Measurements from ENCODE around the gene ST3GAL2.
"Not testable (repeated sequence)": the region's sequence is repeated elsewhere in the genome, so short reads cannot be mapped to it uniquely, and the experiment has no call there.

The ST3GAL2 gene

DNA sequence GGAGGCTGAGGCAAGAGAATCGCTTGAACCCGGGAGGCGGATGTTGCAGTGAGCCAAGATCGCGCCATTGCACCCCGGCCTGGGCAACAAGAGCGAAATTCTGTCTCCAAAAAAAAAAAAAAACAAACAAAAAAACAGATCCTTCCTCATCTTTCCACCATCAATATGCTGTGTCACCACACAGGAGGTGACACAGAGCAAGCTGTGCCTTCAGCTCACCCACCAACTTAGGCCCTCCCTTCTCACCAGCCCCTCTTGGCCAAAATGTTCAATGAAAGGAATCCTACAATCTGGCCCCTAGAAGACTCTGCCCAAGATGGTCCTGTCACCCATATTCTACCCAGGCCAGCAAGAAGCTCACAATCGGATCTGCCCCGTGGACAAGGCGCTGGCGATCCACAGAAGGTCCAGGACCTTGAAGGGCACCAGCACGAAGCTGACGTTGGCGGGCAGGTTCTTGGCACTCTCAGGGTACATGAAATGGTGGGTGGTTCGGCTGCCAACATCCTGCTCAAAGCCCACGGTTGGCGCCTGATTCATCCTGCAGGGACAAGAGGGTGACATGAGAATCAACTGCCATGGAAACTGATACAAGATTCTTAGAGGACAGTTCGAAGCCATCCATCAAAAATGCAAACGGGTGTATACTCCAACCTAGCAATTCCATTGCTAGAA lies 50.8 kb downstream of the ST3GAL2 start:
- H3K4me3 ChIP-seq (ENCODE audit: low read depth in 1 of 5, low read length in 5 of 5): no peak overlapping the region
- no peak overlapping the region for H3K27ac ChIP-seq (ENCODE audit: low read depth, low read length)
- no peak overlapping the region for H3K9ac ChIP-seq (ENCODE audit: low read length in 5 of 5)
- H3K9me3 ChIP-seq (ENCODE audit: control insufficient read depth in 5 of 5, low read length in 5 of 5): no peaks in the 10 kb centered on the region
- peaks cover 0 to 27% (median 17%) of the 10 kb centered on the region in 5 donors for H3K36me3 ChIP-seq (ENCODE audit: control insufficient read depth in 5 of 5, insufficient read depth in 5 of 5, low read length in 5 of 5)
- H3K27me3 ChIP-seq (ENCODE audit: control insufficient read depth in 5 of 5, insufficient read depth in 4 of 5, low read length in 5 of 5): no peaks in the 10 kb centered on the region
- peaks cover 0 to 9% (median 9%) of the 10 kb centered on the region in 5 donors for H3K4me1 ChIP-seq (ENCODE audit: control insufficient read depth in 5 of 5, insufficient read depth in 5 of 5, low read length in 5 of 5)

- not testable (repeated sequence) for H3K9ac ChIP-seq (ENCODE audit: low read length in 5 of 5)
Observed at GRCh38 chr16:70386289-70386986, 52.5 kb downstream of the ST3GAL2 start.

DNA sequence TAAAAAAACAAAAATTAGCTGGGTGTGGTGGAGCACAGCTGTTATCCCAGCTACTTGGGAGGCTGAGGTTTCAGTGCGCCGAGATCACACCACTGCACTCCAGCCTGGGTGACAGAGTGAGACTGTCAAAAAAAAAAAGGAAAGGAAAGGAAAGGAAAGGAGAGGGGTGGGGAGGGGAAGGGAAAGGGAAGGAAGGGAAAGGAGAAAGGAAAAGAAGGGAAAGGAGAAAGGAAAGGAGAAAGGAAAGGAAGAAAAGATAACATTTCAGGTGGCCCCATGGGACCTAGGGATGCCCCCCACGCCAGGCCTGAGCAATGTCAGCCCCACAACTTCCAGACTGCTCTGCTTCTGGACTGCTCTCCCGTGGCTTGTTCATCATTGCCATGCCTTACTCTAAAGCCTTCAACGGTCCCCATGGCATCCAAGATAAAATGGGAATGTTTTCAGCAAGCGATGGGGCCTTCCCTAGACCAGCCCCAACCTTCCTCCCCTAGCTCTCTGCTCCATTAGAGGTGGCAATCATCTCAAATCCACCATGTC lies 55.4 kb downstream of the ST3GAL2 start:
- H3K4me1 ChIP-seq (ENCODE audit: control insufficient read depth in 5 of 5, insufficient read depth in 5 of 5, low read length in 5 of 5): peaks cover 0 to 25% (median 22%) of the 10 kb centered on the region in 5 donors
- H3K27me3 ChIP-seq (ENCODE audit: control insufficient read depth in 5 of 5, insufficient read depth in 4 of 5, low read length in 5 of 5): no peaks in the 10 kb centered on the region
- no peak overlapping the region for H3K4me3 ChIP-seq (ENCODE audit: low read depth in 1 of 5, low read length in 5 of 5)
- H3K27ac ChIP-seq (ENCODE audit: low read depth, low read length): no peak overlapping the region
- no peaks in the 10 kb centered on the region for H3K9me3 ChIP-seq (ENCODE audit: control insufficient read depth in 5 of 5, low read length in 5 of 5)
- peaks cover 0 to 23% (median 15%) of the 10 kb centered on the region in 5 donors for H3K36me3 ChIP-seq (ENCODE audit: control insufficient read depth in 5 of 5, insufficient read depth in 5 of 5, low read length in 5 of 5)
- H3K9ac ChIP-seq (ENCODE audit: low read length in 5 of 5): no peak overlapping the region

More at GRCh38 chr16:70386289-70386986, 52.5 kb downstream of the ST3GAL2 start:
- not testable (repeated sequence) for H3K27me3 ChIP-seq (ENCODE audit: control insufficient read depth in 5 of 5, insufficient read depth in 4 of 5, low read length in 5 of 5); H3K9me3 ChIP-seq (ENCODE audit: control insufficient read depth in 5 of 5, low read length in 5 of 5); H3K27ac ChIP-seq (ENCODE audit: low read depth, low read length); H3K4me1 ChIP-seq (ENCODE audit: control insufficient read depth in 5 of 5, insufficient read depth in 5 of 5, low read length in 5 of 5); H3K4me3 ChIP-seq (ENCODE audit: low read depth in 1 of 5, low read length in 5 of 5)
- H3K36me3 ChIP-seq (ENCODE audit: control insufficient read depth in 5 of 5, insufficient read depth in 5 of 5, low read length in 5 of 5): peaks cover 0 to 26% (median 19%) of the 10 kb centered on the region in 5 donors

DNA sequence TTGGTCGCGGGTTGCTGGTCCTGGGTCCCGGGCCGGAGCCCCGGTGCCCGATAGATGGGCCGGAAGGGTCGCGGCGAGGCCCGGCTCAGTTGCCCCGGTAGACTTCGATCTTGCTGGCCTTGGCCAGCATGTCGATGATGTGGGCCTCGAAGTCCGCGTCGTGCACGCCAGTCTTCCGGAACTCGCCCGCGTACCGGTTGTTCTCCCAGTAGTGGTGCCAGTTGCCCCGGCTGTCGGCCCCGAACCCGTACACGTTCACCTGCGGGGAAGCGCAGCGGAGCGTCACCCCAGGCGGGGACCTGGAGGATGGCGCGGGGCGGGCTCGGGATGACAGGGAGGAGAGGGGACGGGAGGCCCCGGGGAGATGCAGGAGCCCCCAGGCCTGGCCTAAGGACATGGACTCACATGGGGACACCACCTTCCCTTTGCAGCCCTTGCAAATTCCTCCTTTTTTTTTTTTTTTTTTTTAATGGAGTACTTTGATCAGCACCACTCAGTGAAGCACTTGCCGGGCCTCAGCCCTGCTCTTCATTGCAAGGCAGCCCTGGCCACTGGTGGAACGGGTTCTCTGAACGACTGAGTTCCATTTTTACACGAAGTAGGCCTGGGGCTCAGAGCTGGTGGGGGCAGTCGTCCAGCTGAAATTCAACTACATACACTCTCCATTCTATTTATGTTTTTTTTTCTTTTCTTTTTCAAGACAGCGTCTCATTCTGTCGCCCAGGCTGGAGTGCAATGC lies 57.1 kb downstream of the ST3GAL2 start:
- Histone ChIP-seq H3K9ac (ENCODE audit: low read length in 5 of 5) (peak overlapping the region in 4 of 5 donors; percentile 51 to 79 (median 54)), H3K4me3 (ENCODE audit: low read depth in 1 of 5, low read length in 5 of 5) (peak overlapping the region in 4 of 5 donors; percentile 68 to 76 (median 72)), H3K36me3 (ENCODE audit: control insufficient read depth in 5 of 5, insufficient read depth in 5 of 5, low read length in 5 of 5) (peaks cover 0 to 11% (median 4%) of the 10 kb centered on the region in 5 donors), H3K9me3 (ENCODE audit: control insufficient read depth in 5 of 5, low read length in 5 of 5) (no peaks in the 10 kb centered on the region), H3K27me3 (ENCODE audit: control insufficient read depth in 5 of 5, insufficient read depth in 4 of 5, low read length in 5 of 5) (no peaks in the 10 kb centered on the region), H3K4me1 (ENCODE audit: control insufficient read depth in 5 of 5, insufficient read depth in 5 of 5, low read length in 5 of 5) (peaks cover 0 to 25% (median 22%) of the 10 kb centered on the region in 5 donors), H3K27ac (ENCODE audit: low read depth, low read length) (peak overlapping the region; percentile 65)

GRCh38 chr16:70380919-70381603 lies 57.8 kb downstream of the ST3GAL2 start:
- peak overlapping the region in 4 of 5 donors; percentile 79 to 83 (median 82) for H3K9ac ChIP-seq (ENCODE audit: low read length in 5 of 5)
- peaks cover 0 to 25% (median 22%) of the 10 kb centered on the region in 5 donors for H3K4me1 ChIP-seq (ENCODE audit: control insufficient read depth in 5 of 5, insufficient read depth in 5 of 5, low read length in 5 of 5)
- peaks cover 0 to 16% (median 6%) of the 10 kb centered on the region in 5 donors for H3K36me3 ChIP-seq (ENCODE audit: control insufficient read depth in 5 of 5, insufficient read depth in 5 of 5, low read length in 5 of 5)
- H3K27ac ChIP-seq (ENCODE audit: low read depth, low read length): peak overlapping the region; percentile 65
- H3K4me3 ChIP-seq (ENCODE audit: low read depth in 1 of 5, low read length in 5 of 5): peak overlapping the region in 4 of 5 donors; percentile 70 to 76 (median 72)
- H3K9me3 ChIP-seq (ENCODE audit: control insufficient read depth in 5 of 5, low read length in 5 of 5): no peaks in the 10 kb centered on the region
- H3K27me3 ChIP-seq (ENCODE audit: control insufficient read depth in 5 of 5, insufficient read depth in 4 of 5, low read length in 5 of 5): no peaks in the 10 kb centered on the region

- Histone ChIP-seq H3K27me3 (ENCODE audit: control insufficient read depth in 5 of 5, insufficient read depth in 4 of 5, low read length in 5 of 5) (no peaks in the 10 kb centered on the region), H3K27ac (ENCODE audit: low read depth, low read length) (peak overlapping the region; percentile 65), H3K36me3 (ENCODE audit: control insufficient read depth in 5 of 5, insufficient read depth in 5 of 5, low read length in 5 of 5) (peaks cover 0 to 23% (median 9%) of the 10 kb centered on the region in 5 donors), H3K9me3 (ENCODE audit: control insufficient read depth in 5 of 5, low read length in 5 of 5) (no peaks in the 10 kb centered on the region), H3K4me1 (ENCODE audit: control insufficient read depth in 5 of 5, insufficient read depth in 5 of 5, low read length in 5 of 5) (peaks cover 0 to 25% (median 22%) of the 10 kb centered on the region in 5 donors), H3K9ac (ENCODE audit: low read length in 5 of 5) (peak overlapping the region in 4 of 5 donors; percentile 79 to 83 (median 82)), H3K4me3 (ENCODE audit: low read depth in 1 of 5, low read length in 5 of 5) (peak overlapping the region; percentile 70 to 75 (median 70))
Observed at GRCh38 chr16:70380248-70380918, 58.5 kb downstream of the ST3GAL2 start.

GRCh38 chr16:70378869-70379493 lies 59.9 kb downstream of the ST3GAL2 start:
- Histone ChIP-seq H3K27me3 (ENCODE audit: control insufficient read depth in 5 of 5, insufficient read depth in 4 of 5, low read length in 5 of 5) (no peaks in the 10 kb centered on the region), H3K9ac (ENCODE audit: low read length in 5 of 5) (no peak overlapping the region), H3K4me1 (ENCODE audit: control insufficient read depth in 5 of 5, insufficient read depth in 5 of 5, low read length in 5 of 5) (peaks cover 0 to 25% (median 22%) of the 10 kb centered on the region in 5 donors), H3K27ac (ENCODE audit: low read depth, low read length) (no peak overlapping the region), H3K4me3 (ENCODE audit: low read depth in 1 of 5, low read length in 5 of 5) (no peak overlapping the region), H3K9me3 (ENCODE audit: control insufficient read depth in 5 of 5, low read length in 5 of 5) (no peaks in the 10 kb centered on the region), H3K36me3 (ENCODE audit: control insufficient read depth in 5 of 5, insufficient read depth in 5 of 5, low read length in 5 of 5) (peaks cover 0 to 29% (median 17%) of the 10 kb centered on the region in 5 donors)

DNA sequence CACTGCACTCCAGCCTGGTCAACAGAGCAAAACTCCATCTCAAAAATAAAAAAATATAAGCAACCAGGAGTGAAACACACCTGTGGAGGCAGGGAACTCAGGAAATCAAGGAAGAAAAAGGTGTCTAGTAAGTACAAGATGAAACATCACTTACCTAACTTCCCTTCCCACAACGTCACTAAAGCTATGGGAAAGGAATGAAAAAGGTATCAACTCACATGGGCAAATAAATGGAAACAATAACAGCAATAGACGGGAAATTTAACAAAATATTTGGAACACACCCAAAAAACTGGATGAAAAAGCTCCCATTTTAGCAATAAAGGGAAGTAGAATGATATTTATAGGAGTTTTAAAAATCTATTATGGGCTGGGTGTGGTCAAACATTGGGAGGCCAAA lies 61.1 kb downstream of the ST3GAL2 start:
- Histone ChIP-seq H3K4me3 (ENCODE audit: low read depth in 1 of 5, low read length in 5 of 5) (no peak overlapping the region), H3K9ac (ENCODE audit: low read length in 5 of 5) (no peak overlapping the region), H3K27me3 (ENCODE audit: control insufficient read depth in 5 of 5, insufficient read depth in 4 of 5, low read length in 5 of 5) (no peaks in the 10 kb centered on the region), H3K9me3 (ENCODE audit: control insufficient read depth in 5 of 5, low read length in 5 of 5) (no peaks in the 10 kb centered on the region), H3K27ac (ENCODE audit: low read depth, low read length) (no peak overlapping the region), H3K36me3 (ENCODE audit: control insufficient read depth in 5 of 5, insufficient read depth in 5 of 5, low read length in 5 of 5) (peaks cover 4 to 34% (median 18%) of the 10 kb centered on the region in 5 donors), H3K4me1 (ENCODE audit: control insufficient read depth in 5 of 5, insufficient read depth in 5 of 5, low read length in 5 of 5) (peaks cover 0 to 25% (median 22%) of the 10 kb centered on the region in 5 donors)
